Osteocyte (in vitro differentiated cells): Measurements from ENCODE around the gene UGT2A1. TPM values are rescaled to one million over a fixed set of nuclear protein-coding genes. Genes with fewer than 3 reads are reported as not detected.

ENCODE experiments used
- DNase-seq: peaks from one replicate; pipeline ENCODE4 v3.0.0; 2021; ENCODE audit warnings: mixed read lengths; ENCODE audit not compliant: unreplicated experiment; ENCODE audit errors: extremely low spot score
- H3K27ac Mint-ChIP-seq: one replicate; pipeline ENCODE4 v1.8.0; 2021; ENCODE audit warnings: mild to moderate bottlenecking, mixed read lengths; ENCODE audit not compliant: unreplicated experiment
- H3K27me3 Mint-ChIP-seq: one replicate; pipeline ENCODE4 v1.8.0; 2021; ENCODE audit warnings: mixed read lengths; ENCODE audit not compliant: unreplicated experiment
- H3K36me3 Mint-ChIP-seq: one replicate; pipeline ENCODE4 v1.8.0; 2021; ENCODE audit warnings: mixed read lengths; ENCODE audit not compliant: unreplicated experiment
- H3K4me1 Mint-ChIP-seq: one replicate; pipeline ENCODE4 v1.8.0; 2021; ENCODE audit warnings: mixed read lengths; ENCODE audit not compliant: unreplicated experiment
- H3K4me3 Mint-ChIP-seq: one replicate; pipeline ENCODE4 v1.8.0; 2021; ENCODE audit warnings: mild to moderate bottlenecking, moderate library complexity, mixed read lengths; ENCODE audit not compliant: unreplicated experiment
- H3K9me3 Mint-ChIP-seq: one replicate; pipeline ENCODE4 v1.8.0; 2021; ENCODE audit warnings: mixed read lengths; ENCODE audit not compliant: unreplicated experiment
- CTCF ChIP-seq: fragments of 200-600 bp; sonication (generic); IDR thresholded peaks from 2 replicates; pipeline ENCODE4 v1.5.0; 2021; ENCODE audit warnings: antibody characterized with exemption, mild to moderate bottlenecking, moderate library complexity
- total RNA-seq: library from RNA; stranded (reverse); gene quantifications from 2 replicates; pipeline ENCODE4 v1.2.1, GENCODE V29; 2021

The UGT2A1 gene
- total RNA-seq, 1 donor from 2014 or later: not detected

DNA sequence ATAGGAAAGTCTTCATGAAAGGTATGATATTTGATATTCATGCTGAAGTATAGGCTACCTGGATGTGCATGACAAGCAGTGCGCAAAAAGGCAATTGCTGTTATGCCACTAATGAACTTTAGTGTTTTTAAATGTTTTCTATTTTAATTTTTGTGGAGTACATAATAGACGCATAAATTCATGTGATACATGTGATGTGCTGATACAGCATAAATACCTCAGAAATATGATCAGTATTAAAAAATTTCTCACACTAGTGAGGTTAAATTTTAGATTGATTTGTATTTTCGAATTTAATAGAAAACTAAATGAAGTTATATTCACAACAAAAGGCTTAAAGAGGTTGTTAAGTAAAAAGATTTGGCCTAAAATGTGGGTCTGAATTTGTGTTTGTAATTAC, 2.2 kb downstream of the UGT2A1 start:
- DNase-seq: no peak
- no peak for TF ChIP-seq CTCF
- Mint-ChIP-seq H3K27me3 (peaks cover 27% of the 10 kb centered on the region), H3K4me3 (no peak overlapping the region), H3K4me1 (no peaks in the 10 kb centered on the region), H3K36me3 (no peaks in the 10 kb centered on the region), H3K9me3 (no peaks in the 10 kb centered on the region), H3K27ac (no peak overlapping the region)

DNA sequence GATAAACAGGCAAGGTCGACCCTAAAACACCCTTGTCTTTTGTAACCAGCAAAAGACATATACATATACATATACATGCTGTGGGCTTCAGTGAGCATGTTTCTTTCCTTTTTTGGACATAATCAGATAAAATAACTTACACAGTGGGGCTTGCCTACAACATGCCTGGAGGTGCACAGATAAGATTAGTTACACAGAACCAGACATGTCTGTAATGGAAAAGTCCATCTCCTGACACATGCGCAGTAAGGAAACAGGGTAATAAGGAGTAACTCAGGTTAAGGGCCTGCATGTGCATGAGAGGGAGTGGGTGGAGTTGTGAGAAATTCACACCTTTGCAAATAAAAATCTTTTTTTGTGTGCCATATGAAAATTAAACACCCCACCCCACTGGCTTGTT, 3.4 kb downstream of the UGT2A1 start:
- no peaks in the 10 kb centered on the region for H3K4me1 Mint-ChIP-seq
- H3K27ac Mint-ChIP-seq: no peak overlapping the region
- H3K4me3 Mint-ChIP-seq: no peak overlapping the region
- H3K36me3 Mint-ChIP-seq: no peaks in the 10 kb centered on the region
- TF ChIP-seq CTCF: no peak
- peaks cover 31% of the 10 kb centered on the region for H3K27me3 Mint-ChIP-seq
- no peak for DNase-seq
- H3K9me3 Mint-ChIP-seq: no peaks in the 10 kb centered on the region

- no peak for TF ChIP-seq CTCF
- Mint-ChIP-seq H3K36me3 (no peaks in the 10 kb centered on the region), H3K27me3 (peaks cover 35% of the 10 kb centered on the region), H3K27ac (no peak overlapping the region), H3K4me1 (no peaks in the 10 kb centered on the region), H3K9me3 (no peaks in the 10 kb centered on the region), H3K4me3 (no peak overlapping the region)
- DNase-seq: no peak
Measured at GRCh38 chr4:69649207-69649606, 3.8 kb downstream of the UGT2A1 start.

DNA sequence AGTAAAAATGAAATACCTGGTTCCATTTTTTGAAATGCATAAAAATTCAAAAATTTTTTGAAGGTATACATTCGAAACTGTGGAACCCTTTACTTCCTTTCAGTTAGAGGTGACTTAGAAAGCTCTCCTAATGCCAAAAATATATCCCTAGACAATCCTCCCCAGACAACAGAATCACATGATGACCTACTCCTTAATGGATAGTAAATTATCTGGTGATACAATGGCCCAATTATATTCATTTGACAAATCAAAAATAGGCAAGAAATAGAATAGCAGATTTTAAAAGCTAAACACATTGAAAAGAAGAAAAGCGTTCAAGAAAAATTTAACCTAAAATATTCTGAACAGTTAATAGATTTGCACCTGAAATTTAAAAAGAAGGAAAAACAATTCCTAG, 10.1 kb downstream of the UGT2A1 start:
- TF ChIP-seq CTCF: no peak
- H3K27me3 Mint-ChIP-seq: peaks cover 62% of the 10 kb centered on the region
- H3K36me3 Mint-ChIP-seq: no peaks in the 10 kb centered on the region
- no peaks in the 10 kb centered on the region for H3K4me1 Mint-ChIP-seq
- no peak overlapping the region for H3K27ac Mint-ChIP-seq
- H3K4me3 Mint-ChIP-seq: no peak overlapping the region
- no peak for DNase-seq
- H3K9me3 Mint-ChIP-seq: no peaks in the 10 kb centered on the region

- Mint-ChIP-seq H3K27ac (no peak overlapping the region), H3K4me1 (no peaks in the 10 kb centered on the region), H3K36me3 (no peaks in the 10 kb centered on the region), H3K9me3 (no peaks in the 10 kb centered on the region), H3K4me3 (no peak overlapping the region), H3K27me3 (peaks cover 52% of the 10 kb centered on the region)
- no peak for DNase-seq
- no peak for TF ChIP-seq CTCF
Measured at GRCh38 chr4:69640289-69640688, 12.8 kb downstream of the UGT2A1 start.
